ENCODE results near the gene LRRC40. TPM values are rescaled to one million over a fixed set of nuclear protein-coding genes. Genes with fewer than 3 reads are reported as not detected.
"Not testable (repeated sequence)": the region's sequence is repeated elsewhere in the genome, so short reads cannot be mapped to it uniquely, and the experiment has no call there.

Gene LRRC40
- total RNA-seq, 1 donor from 2014 or later, result 21.9 TPM

GRCh38 chr1:70200065-70200464 is 5.3 kb downstream of the LRRC40 start:
- no peak for DNase-seq

GRCh38 chr1:70196333-70196732 is 9.0 kb downstream of the LRRC40 start:
- no peak for DNase-seq

- DNase-seq, result no peak
Observed at GRCh38 chr1:70195342-70195741, 10.0 kb downstream of the LRRC40 start.

- no peak for DNase-seq
Observed at GRCh38 chr1:70194601-70195000, 10.8 kb downstream of the LRRC40 start.

DNA sequence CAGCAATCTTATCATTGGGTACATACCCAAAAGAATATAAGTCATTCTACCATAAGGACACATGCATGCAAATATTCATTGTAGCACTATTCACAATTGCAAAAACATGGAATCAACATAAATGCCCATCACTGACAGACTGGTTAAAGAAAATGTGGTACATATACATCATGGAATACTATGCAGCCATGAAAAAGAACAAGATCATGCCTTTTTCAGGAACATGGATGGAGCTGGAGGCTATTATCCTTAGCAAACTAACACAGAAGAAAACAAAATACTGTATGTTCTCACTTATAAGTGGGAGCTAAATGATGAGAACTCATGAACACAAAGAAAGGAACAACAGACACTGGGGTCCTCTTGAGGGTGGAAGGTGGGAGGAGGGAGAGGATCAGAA is 12.9 kb downstream of the LRRC40 start:
- DNase-seq, result not testable (repeated sequence)

DNA sequence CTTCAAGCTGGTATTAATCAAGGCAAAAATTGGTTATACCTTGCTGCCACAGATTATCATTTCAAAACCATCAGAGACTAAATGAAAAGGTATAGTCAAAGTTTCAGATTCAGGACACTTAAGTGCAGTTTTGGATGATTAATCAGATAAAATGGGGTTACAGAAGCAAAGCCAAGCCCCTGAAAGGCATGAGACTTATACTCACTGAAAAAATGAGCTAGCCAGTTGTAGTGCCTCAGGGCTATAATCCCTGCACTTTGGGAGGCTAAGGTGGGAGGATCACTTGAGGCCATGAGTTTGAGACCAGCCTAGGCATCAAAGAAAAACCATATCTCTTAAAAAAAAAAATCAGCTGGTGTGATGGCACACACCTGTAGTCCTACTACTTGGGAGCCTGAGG is 15.2 kb downstream of the LRRC40 start:
- DNase-seq, result no peak

- DNase-seq, result no peak
Observed at GRCh38 chr1:70188522-70188921, 16.9 kb downstream of the LRRC40 start.

- DNase-seq, result not testable (repeated sequence)
Observed at GRCh38 chr1:70185181-70185580, 20.2 kb downstream of the LRRC40 start.

DNA sequence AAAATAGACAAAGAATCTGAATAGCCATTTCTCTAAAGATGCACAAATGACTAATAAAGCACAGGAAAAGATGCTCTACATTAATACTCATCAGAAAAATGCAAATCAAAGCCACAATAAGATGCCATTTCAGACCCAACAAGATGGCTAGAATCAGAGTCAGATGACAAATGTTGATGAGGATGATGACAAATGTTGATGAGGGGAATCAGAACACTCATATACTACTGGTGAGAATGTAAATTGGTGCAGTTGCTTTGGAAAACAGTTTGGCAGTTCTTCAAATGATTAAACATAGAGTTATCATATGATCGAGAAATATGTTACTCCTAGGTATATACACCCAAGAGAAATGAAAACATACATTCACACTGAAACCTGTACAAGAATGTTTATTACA is 33.9 kb downstream of the LRRC40 start:
- DNase-seq, result no peak

DNA sequence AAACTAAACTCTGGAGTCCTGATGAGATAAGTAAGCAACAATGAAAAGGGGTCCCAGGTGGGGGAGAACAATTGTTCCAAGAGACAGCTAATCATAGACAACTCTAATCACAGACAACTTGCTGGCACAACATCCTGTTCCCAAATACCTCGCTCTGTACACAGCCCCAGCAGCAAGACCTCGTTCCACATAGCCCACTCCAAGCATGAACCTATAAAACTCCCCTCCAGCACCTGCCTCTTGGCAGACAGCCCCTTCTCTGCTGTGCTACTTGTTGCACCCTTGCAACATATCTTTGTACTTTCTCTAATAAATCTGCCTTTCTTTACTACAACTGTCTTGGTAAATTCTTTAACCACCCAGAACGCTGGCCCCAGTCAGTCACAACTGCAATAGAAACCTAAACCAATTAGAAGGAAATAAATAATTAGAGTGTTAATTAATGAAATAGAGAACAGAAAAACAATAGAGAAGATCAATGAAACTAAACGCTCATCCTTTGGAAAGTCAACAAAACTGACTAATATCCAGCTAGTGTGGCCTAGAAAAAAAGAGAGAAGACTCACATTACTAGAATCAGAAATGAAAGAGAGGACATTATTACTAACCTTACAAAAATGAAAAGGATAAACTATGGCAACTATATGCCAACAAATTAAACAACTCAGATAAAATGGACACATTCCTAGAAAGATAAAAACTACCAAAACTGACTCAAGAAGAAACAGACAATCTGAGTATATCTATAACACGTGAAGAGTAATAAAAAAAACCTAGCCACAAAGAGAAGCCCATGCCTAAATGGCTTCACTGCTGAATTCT is 36.1 kb downstream of the LRRC40 start:
- DNase-seq, result no peak

GRCh38 chr1:70168283-70168682 is 37.1 kb downstream of the LRRC40 start:
- no peak for DNase-seq

DNA sequence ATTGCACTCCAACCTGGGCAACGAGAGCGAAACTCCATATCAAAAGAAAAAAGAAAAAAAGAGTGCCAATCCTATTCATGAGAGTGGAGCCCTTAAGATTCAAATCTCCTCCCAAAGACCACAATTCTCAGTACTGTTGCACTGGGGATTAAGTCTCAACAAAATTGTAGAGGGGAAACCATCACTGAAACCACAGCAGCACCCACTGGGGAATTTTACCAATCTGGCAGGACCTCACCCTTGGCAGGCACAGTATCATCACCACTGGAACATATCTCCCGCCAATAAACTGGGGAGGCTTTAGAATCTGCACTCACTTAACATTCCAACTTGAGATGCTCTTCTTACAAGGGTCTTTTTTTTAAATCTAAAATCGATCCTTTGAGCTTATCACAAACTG is 41.0 kb downstream of the LRRC40 start:
- DNase-seq, result no peak

DNA sequence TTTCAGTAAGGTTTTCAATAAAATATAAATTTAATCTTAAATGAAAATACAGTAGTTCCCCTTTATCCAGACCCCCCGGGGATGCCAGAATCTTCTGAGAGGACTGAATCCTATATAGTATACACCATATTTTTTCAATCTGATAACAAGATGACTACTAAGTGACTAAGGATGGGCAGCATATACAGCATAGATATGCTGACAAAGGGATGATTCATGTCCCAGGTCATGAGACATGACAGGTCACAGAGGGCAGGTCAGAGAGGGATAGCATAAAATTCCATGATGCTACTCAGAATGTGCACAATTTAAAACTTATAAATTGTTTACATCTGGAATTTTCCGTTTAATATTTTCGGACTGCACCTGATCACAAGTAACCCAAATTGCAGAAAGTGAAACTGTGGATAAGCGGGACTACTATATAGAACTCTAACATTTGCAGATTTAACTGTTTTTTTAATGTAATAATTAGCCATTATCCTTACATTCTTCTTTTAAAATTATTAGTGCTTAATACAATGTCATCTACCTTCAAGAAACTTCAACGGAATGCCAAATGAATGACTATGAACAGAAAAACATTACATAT is 48.8 kb downstream of the LRRC40 start:
- DNase-seq, result no peak

DNA sequence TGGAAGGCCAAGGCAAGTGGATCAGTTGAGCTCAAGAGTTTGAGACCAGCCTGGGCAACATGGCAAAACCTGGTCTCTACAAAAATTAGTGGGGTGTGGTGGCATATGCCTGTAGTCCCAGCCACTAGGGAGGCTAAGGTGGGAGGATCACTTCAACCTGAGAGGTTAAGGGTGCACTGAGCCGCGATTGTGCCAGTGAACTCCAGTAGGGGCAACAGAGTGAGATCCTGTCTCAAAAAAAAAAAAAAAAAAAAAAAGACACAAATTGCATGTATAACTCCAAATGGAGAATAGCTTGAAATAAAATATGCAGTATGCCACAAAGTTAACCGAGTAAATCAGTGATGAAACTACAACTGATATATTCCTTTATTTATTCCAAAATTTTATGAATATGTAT is 51.6 kb downstream of the LRRC40 start:
- no peak for DNase-seq

- DNase-seq, result no peak
Observed at GRCh38 chr1:70150444-70150843, 54.9 kb downstream of the LRRC40 start.

GRCh38 chr1:70146488-70146887 is 58.9 kb downstream of the LRRC40 start:
- DNase-seq, result no peak

GRCh38 chr1:70143048-70143659 is 62.2 kb downstream of the LRRC40 start:
- peak; percentile 46 for DNase-seq

GRCh38 chr1:70142075-70142474 is 63.3 kb downstream of the LRRC40 start:
- DNase-seq, result peak; percentile 82

GRCh38 chr1:70140894-70141293 is 64.5 kb downstream of the LRRC40 start:
- no peak for DNase-seq

DNA sequence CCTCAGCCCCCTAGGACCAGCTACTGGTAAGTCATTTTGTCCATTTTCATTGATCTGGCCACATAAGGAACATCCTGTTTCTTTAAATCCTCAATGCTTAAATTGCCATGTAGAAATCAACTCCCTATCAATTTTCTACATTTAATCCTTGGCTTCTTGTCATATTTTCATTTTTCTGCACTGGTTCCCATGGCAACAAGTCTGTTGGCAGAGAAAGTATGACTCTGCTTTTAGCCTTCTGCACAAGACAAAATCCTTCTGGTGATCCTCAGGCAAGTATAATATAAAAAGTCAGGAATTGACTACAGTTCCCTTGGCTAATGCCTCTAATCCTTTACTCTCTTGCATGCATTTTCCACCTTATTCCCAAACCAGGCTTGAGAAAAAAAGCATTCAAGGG is 65.0 kb downstream of the LRRC40 start:
- peak; percentile 93 for DNase-seq

DNA sequence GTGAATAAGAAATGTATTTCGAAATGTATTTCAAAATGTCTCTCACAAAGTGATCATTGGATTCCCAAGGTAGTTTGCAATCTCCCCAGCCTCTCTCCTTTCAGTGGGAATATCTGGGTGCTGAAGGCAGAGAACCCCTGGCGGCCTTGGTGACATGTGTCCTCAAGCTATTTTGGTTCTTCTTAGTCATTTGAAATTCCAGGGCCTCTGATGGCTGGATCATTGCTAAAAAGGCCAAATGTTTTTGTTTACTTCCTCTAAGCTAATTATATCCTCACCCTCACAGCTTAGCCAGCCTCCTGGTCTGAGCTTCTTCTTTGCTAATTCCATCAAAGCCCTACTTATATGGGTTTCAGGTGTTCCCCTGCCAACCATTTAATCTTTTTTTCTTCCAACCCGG is 71.2 kb downstream of the LRRC40 start:
- peak; percentile 51 for DNase-seq

DNA sequence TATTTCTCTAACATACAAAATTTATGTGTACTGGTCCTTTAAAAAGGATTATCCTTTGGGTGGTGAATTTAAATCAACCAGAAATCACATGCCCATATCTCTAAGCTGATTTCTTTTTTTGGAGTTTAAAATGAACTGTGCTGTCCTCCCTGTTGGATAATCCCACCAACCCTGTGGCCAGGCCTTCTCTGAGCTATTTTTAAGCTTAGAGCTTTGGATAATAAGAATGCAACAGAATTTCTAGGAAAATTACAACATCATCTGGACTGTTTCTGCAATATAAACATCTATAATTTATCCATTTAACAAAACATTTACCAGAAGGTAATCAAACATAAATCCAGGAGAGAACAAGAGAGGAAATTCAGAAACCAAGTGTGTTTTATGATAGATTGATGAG is 88.3 kb downstream of the LRRC40 start:
- no peak for DNase-seq

DNA sequence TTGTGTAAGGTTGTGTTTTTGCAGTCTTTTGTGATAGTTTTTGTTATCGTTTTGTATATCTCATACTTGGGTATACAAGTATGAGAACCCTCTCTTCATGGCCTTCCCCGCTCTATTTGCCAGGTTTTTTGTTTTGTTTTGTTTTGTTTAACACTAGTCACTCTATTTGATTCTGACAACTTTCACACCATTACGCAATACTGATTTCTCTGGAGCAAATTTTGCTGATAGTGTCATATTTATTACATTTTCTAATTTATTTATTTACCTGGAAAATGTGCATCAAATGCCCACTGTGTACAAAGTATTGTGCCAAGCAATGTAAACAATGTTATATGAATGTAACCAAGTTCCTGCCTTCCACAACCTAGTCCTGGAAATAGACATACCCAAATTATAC is 90.1 kb downstream of the LRRC40 start:
- DNase-seq, result no peak

DNA sequence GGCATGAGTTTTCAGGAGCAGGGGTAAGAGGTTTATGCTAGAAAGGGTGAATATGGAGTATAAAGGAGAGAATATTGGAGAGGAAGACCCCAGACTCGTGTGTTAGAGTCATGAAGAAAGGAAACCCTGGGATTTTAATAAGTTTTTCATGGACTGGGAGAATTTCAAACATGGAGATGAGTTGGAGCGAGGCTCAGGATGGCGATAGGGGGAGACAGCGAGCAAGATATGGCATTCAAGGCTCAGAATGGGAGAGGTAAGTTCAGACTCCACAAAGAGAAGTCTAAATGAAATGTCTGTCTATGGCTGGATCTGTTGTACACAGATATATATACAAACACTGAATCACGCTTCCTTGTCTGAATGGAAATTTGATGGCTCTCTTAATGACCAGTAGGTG is 92.5 kb downstream of the LRRC40 start:
- no peak for DNase-seq
